OCI-LY7 (cell line): Measurements from ENCODE around the gene NEK4. TPM values are rescaled to one million over a fixed set of nuclear protein-coding genes. Genes with fewer than 3 reads are reported as not detected.

Experiments used
- BruUV-seq: library from RNA; stranded (reverse); fragments of 400-500 nt; replicated peaks from 2 replicates; lab custom pipeline; 2021; lab: Mats Ljungman, UMichigan
- CTCF ChIA-PET: fragments of 300-600 bp; sonication (Branson Sonifier 250); formaldehyde crosslinking; loops from one replicate; lab custom pipeline; 2022; ENCODE audit warnings: antibody characterized with exemption; ENCODE audit not compliant: unreplicated experiment; lab: Charles Lee
- POLR2A ChIA-PET: fragments of 300-600 bp; sonication (Branson Sonifier 250); formaldehyde crosslinking; loops from one replicate; lab custom pipeline; 2022; ENCODE audit warnings: antibody characterized with exemption; lab: Charles Lee
- DNase-seq: peaks from one replicate; pipeline ENCODE4 v3.0.0-alpha.2; 2015; ENCODE audit warnings: low spot score
- H2AFZ ChIP-seq: fragments of 200-600 bp; sonication (generic), shearing (Covaris generic); 2 replicates; pipeline ENCODE4 v1.6.1; 2014; ENCODE audit warnings: mild to moderate bottlenecking, antibody characterized with exemption, low read length, moderate library complexity
- H3K27ac ChIP-seq: fragments of 200-600 bp; sonication (generic); 2 replicates; pipeline ENCODE4 v1.5.1; 2014; ENCODE audit warnings: mixed run types, low read depth, mild to moderate bottlenecking, moderate library complexity, low read length, inconsistent platforms; ENCODE audit not compliant: poor library complexity, severe bottlenecking
- H3K36me3 ChIP-seq: fragments of 200-600 bp; sonication (generic); 2 replicates; pipeline ENCODE4 v1.6.1; 2014; ENCODE audit warnings: mild to moderate bottlenecking, antibody characterized with exemption, low read length, moderate library complexity, mixed read lengths; ENCODE audit not compliant: insufficient read depth
- H3K4me1 ChIP-seq: fragments of 200-600 bp; sonication (generic); 2 replicates; pipeline ENCODE4 v1.5.1; 2014; ENCODE audit warnings: mild to moderate bottlenecking, low read length; ENCODE audit not compliant: insufficient read depth, poor library complexity, severe bottlenecking
- H3K4me2 ChIP-seq: fragments of 200-600 bp; sonication (generic); 2 replicates; pipeline ENCODE4 v1.6.1; 2014; ENCODE audit warnings: mild to moderate bottlenecking, low read length
- H3K4me3 ChIP-seq: fragments of 200-600 bp; sonication (generic); 2 replicates; pipeline ENCODE4 v1.5.1; 2014; ENCODE audit warnings: mild to moderate bottlenecking, low read depth, low read length; ENCODE audit not compliant: poor library complexity, severe bottlenecking
- H3K79me2 ChIP-seq: fragments of 200-600 bp; sonication (generic); 2 replicates; pipeline ENCODE4 v1.6.1; 2016; ENCODE audit warnings: low read depth, mild to moderate bottlenecking, low read length, moderate library complexity, mixed read lengths; ENCODE audit not compliant: insufficient read depth
- H3K9me2 ChIP-seq: fragments of 200-600 bp; sonication (generic); 2 replicates; pipeline ENCODE4 v1.6.1; 2016; ENCODE audit warnings: mild to moderate bottlenecking, low read length, mixed read lengths; ENCODE audit not compliant: insufficient read depth
- H3K9me3 ChIP-seq: fragments of 200-600 bp; sonication (generic); 2 replicates; pipeline ENCODE4 v1.6.1; 2014; ENCODE audit warnings: mild to moderate bottlenecking, mixed run types, low read length, mixed read lengths
- H4K20me1 ChIP-seq: fragments of 200-600 bp; sonication (generic); 2 replicates; pipeline ENCODE4 v1.6.1; 2014; ENCODE audit warnings: mild to moderate bottlenecking, antibody characterized with exemption, low read length, moderate library complexity, mixed read lengths; ENCODE audit not compliant: insufficient read depth
- CTCF ChIP-seq: fragments of 200-600 bp; sonication (generic); conservative IDR thresholded peaks from 2 replicates; pipeline ENCODE4 v1.5.1; 2014; ENCODE audit warnings: mild to moderate bottlenecking, antibody characterized with exemption, low read length, moderate library complexity, mixed read lengths
- EZH2phosphoT487 ChIP-seq: fragments of 200-600 bp; sonication (generic); IDR thresholded peaks from 2 replicates; pipeline ENCODE4 v1.6.1; 2018; ENCODE audit warnings: low read depth, borderline replicate concordance, mild to moderate bottlenecking, mixed run types, antibody characterized with exemption, low read length, moderate library complexity, mixed read lengths
- intact Hi-C: fragments of 100-400 bp; cut with micrococcal nuclease; formaldehyde crosslinking; loops from one replicate; pipeline ENCODE4 v1.10.0; 2022; ENCODE audit not compliant: unreplicated experiment
- total RNA-seq, 2 experiments: library from RNA; depleted of rRNA in 1 of 2; stranded (reverse); fragments of >200 nt in 1 of 2; shearing (Covaris generic) in 1 of 2; gene quantifications; 2 replicates each; pipeline ENCODE4 v1.2.3, GENCODE V29; 2014 to 2022

Gene NEK4
- total RNA-seq, 2 experiments from 2014 or later: 27.5 to 38.6 TPM

GRCh38 chr3:52790741-52791140, 20.0 kb upstream of the NEK4 start:
- Histone ChIP-seq H3K4me1 (no peaks in the 10 kb centered on the region), H3K9me2 (no peaks in the 10 kb centered on the region), H3K27ac (no peak overlapping the region), H3K9me3 (no peaks in the 10 kb centered on the region), H4K20me1 (no peaks in the 10 kb centered on the region), H2AFZ (no peak overlapping the region), H3K4me3 (no peak overlapping the region), H3K36me3 (no peaks in the 10 kb centered on the region), H3K4me2 (no peak overlapping the region), H3K79me2 (no peaks in the 10 kb centered on the region)
- DNase-seq: no peak
- BruUV-seq: no TSS peak
- intact Hi-C loops: no loop called here
- POLR2A ChIA-PET: no interaction called here
- TF ChIP-seq EZH2phosphoT487 (no peak), CTCF (no peak)
- CTCF ChIA-PET: no interaction called here

GRCh38 chr3:52790337-52790736, 19.6 kb upstream of the NEK4 start:
- no TSS peak for BruUV-seq
- POLR2A ChIA-PET: interaction anchor here (0.6 kb wide), 1 partner anchor 184 kb away, joined by 5 read pairs; no protein-coding TSS in a partner anchor

More at GRCh38 chr3:52790337-52790736, 19.6 kb upstream of the NEK4 start:
- H3K79me2 ChIP-seq: no peaks in the 10 kb centered on the region
- no peak overlapping the region for H3K27ac ChIP-seq
- TF ChIP-seq CTCF (no peak), EZH2phosphoT487 (no peak)
- no peak for DNase-seq
- CTCF ChIA-PET: no interaction called here
- H3K4me3 ChIP-seq: no peak overlapping the region
- intact Hi-C loops: no loop called here
- no peaks in the 10 kb centered on the region for H4K20me1 ChIP-seq
- no peak overlapping the region for H2AFZ ChIP-seq
- H3K36me3 ChIP-seq: no peaks in the 10 kb centered on the region
- no peak overlapping the region for H3K4me2 ChIP-seq
- H3K9me3 ChIP-seq: no peaks in the 10 kb centered on the region
- no peaks in the 10 kb centered on the region for H3K4me1 ChIP-seq
- no peaks in the 10 kb centered on the region for H3K9me2 ChIP-seq
